Endothelial cell of umbilical vein (primary cell): ENCODE data around the gene MRTO4. TPM values are rescaled to one million over a fixed set of nuclear protein-coding genes. Genes with fewer than 3 reads are reported as not detected.

ENCODE experiments used
- BruUV-seq: library from RNA; stranded (reverse); fragments of 400-500 nt; replicated peaks from 2 replicates; lab custom pipeline; 2021; lab: Mats Ljungman, UMichigan
- CTCF ChIA-PET: fragments of 300-600, 350-600 bp; sonication (Branson Sonifier 250); formaldehyde crosslinking; loops from one replicate; lab custom pipeline; 2021; ENCODE audit warnings: antibody characterized with exemption, inconsistent platforms; lab: Charles Lee
- POLR2A ChIA-PET: fragments of 300-600, 350-600 bp; sonication (Branson Sonifier 250); formaldehyde crosslinking; loops from one replicate; lab custom pipeline; 2021; ENCODE audit warnings: antibody characterized with exemption, inconsistent platforms; lab: Charles Lee
- DNase-seq: peaks from one replicate; pipeline ENCODE4 v3.0.0-alpha.2; 2011; ENCODE audit warnings: low read depth, low spot score
- FAIRE-seq: peaks from 2 replicates; lab custom pipeline; 2011; peaks lifted over from hg19 to GRCh38; lab: Jason Lieb, UNC
- H2AFZ ChIP-seq: 2 replicates; pipeline ENCODE4 v1.6.0; 2012; ENCODE audit warnings: low read depth, low read length, control low read depth, inconsistent platforms
- H3K27ac ChIP-seq: 2 replicates; pipeline ENCODE4 v1.5.1; 2011; ENCODE audit warnings: low read depth, mild to moderate bottlenecking, control low read depth, low read length, moderate library complexity; ENCODE audit not compliant: insufficient read depth
- H3K27me3 ChIP-seq, 2 experiments: 2 replicates each; pipeline versions ENCODE4 v1.6.0 to v1.6.1; 2011; ENCODE audit warnings: low read length in 2 of 2, mixed read lengths in 1 of 2; ENCODE audit not compliant: control insufficient read depth in 2 of 2, insufficient read depth in 2 of 2
- H3K36me3 ChIP-seq, 2 experiments: 2 replicates in 1 of 2; 3 replicates in 1 of 2; pipeline ENCODE4 v1.5.1; 2011; ENCODE audit warnings: low read length in 2 of 2, mild to moderate bottlenecking in 1 of 2, moderate library complexity in 1 of 2; ENCODE audit not compliant: control insufficient read depth in 2 of 2, insufficient read depth in 2 of 2; ENCODE audit errors: extremely low read depth in 1 of 2
- H3K4me1 ChIP-seq: 3 replicates; pipeline ENCODE4 v1.5.1; 2011; ENCODE audit warnings: mild to moderate bottlenecking, low read length; ENCODE audit not compliant: control insufficient read depth, insufficient read depth; ENCODE audit errors: extremely low read depth
- H3K4me2 ChIP-seq: 2 replicates; pipeline ENCODE4 v1.6.1; 2011; ENCODE audit warnings: low read length, control low read depth, mixed read lengths; ENCODE audit not compliant: insufficient read depth
- H3K4me3 ChIP-seq, 3 experiments: fragments of 200-600 bp in 1 of 3; sonication (generic), shearing (Covaris generic) in 1 of 3; replicated peaks in 1 of 3; 2 replicates each; pipeline ENCODE4 v1.5.1; 2011 to 2016; ENCODE audit warnings: control low read depth in 3 of 3, low read length in 3 of 3, mild to moderate bottlenecking in 2 of 3, inconsistent platforms in 1 of 3, low read depth in 1 of 3, moderate library complexity in 1 of 3; ENCODE audit not compliant: insufficient read depth in 1 of 3
- H3K79me2 ChIP-seq: 2 replicates; pipeline ENCODE4 v1.6.0; 2012; ENCODE audit warnings: low read length, inconsistent platforms; ENCODE audit not compliant: control insufficient read depth, insufficient read depth
- H3K9ac ChIP-seq: replicated peaks from 2 replicates; pipeline ENCODE3; 2011; ENCODE audit warnings: low read length, control low read depth; ENCODE audit not compliant: insufficient read depth; ENCODE audit errors: extremely low read depth
- H3K9me1 ChIP-seq: replicated peaks from 3 replicates; pipeline ENCODE4 v1.6.0; 2011; ENCODE audit warnings: mild to moderate bottlenecking, low read length; ENCODE audit not compliant: control insufficient read depth, insufficient read depth; ENCODE audit errors: extremely low read depth
- H3K9me3 ChIP-seq: replicated peaks from 2 replicates; pipeline ENCODE4 v1.5.1; 2012; ENCODE audit warnings: low read length, inconsistent platforms; ENCODE audit not compliant: control insufficient read depth, insufficient read depth
- H4K20me1 ChIP-seq: replicated peaks from 2 replicates; pipeline ENCODE3; 2011; ENCODE audit warnings: mild to moderate bottlenecking, low read length; ENCODE audit not compliant: control insufficient read depth, insufficient read depth; ENCODE audit errors: extremely low read depth
- EZH2 ChIP-seq: IDR thresholded peaks from 2 replicates; pipeline ENCODE4 v1.6.1; 2012; ENCODE audit warnings: borderline replicate concordance, low read depth, mild to moderate bottlenecking, moderate library complexity, low read length, inconsistent platforms; ENCODE audit not compliant: severe bottlenecking
- FOS ChIP-seq: IDR thresholded peaks from 2 replicates; pipeline ENCODE4 v1.6.1; 2011; ENCODE audit warnings: mild to moderate bottlenecking, low read length, moderate library complexity, borderline replicate concordance; ENCODE audit not compliant: insufficient read depth
- GATA2 ChIP-seq: IDR thresholded peaks from 2 replicates; pipeline ENCODE4 v1.7.0; 2011; ENCODE audit warnings: low read depth, mild to moderate bottlenecking, moderate library complexity, mixed read lengths, low read length; ENCODE audit not compliant: insufficient read length, insufficient read depth
- JUN ChIP-seq: IDR thresholded peaks from 2 replicates; pipeline ENCODE4 v1.6.1; 2011; ENCODE audit warnings: borderline replicate concordance, low read depth; ENCODE audit not compliant: insufficient read length, insufficient read depth
- MYC ChIP-seq: IDR thresholded peaks from one replicate; pipeline ENCODE4 v1.6.1; 2011; ENCODE audit warnings: mild to moderate bottlenecking, low read depth, low read length
- POLR2A ChIP-seq: IDR thresholded peaks from 2 replicates; pipeline ENCODE4 v1.6.1; 2012; ENCODE audit warnings: low read depth, mild to moderate bottlenecking, control low read depth, low read length
- POLR2AphosphoS5 ChIP-seq: IDR thresholded peaks from 2 replicates; pipeline ENCODE4 v1.6.1; 2012; ENCODE audit warnings: low read depth, mild to moderate bottlenecking, control low read depth, low read length, moderate library complexity; ENCODE audit not compliant: insufficient read depth
- dilution Hi-C: fragments of 300-500 bp; cut with MboI; formaldehyde crosslinking; loops from one replicate; pipeline ENCODE4 v1.15.0; 2019; ENCODE audit warnings: low sequenced_read_pairs; ENCODE audit not compliant: extremely low pct_ligation_motif_present
- intact Hi-C: fragments of 100-400 bp; cut with micrococcal nuclease; formaldehyde crosslinking; loops from one replicate; pipeline ENCODE4 v1.10.0; 2022
- polyA plus RNA-seq, 4 experiments: library from polyadenylated mRNA; depleted of rRNA in 3 of 4; stranded (reverse) in 3 of 4; unstranded in 1 of 4; fragments of >200 nt; gene quantifications; 2 replicates each; pipeline versions ENCODE4 v1.2.1 to v1.2.3, GENCODE V29; 2011 to 2012; ENCODE audit warnings: missing spikeins in 1 of 4
- total RNA-seq: library from RNA; stranded (reverse); gene quantifications from 2 replicates; pipeline ENCODE4 v1.2.3, GENCODE V29; 2021
- TF ChIP-seq, protein P1 (sequence below), 2 donors: IDR thresholded peaks; 1 replicate in 1 of 2; 2 replicates in 1 of 2; pipeline ENCODE4 v1.5.1; 2011; ENCODE audit warnings: low read length in 2 of 2, mild to moderate bottlenecking in 2 of 2, moderate library complexity in 2 of 2, control low read depth in 1 of 2, inconsistent platforms in 1 of 2, low read depth in 1 of 2; ENCODE audit not compliant: insufficient read depth in 1 of 2; ENCODE audit errors: extremely low read depth in 1 of 2
- TF ChIP-seq, protein P2 (sequence below): IDR thresholded peaks from 2 replicates; pipeline ENCODE4 v1.6.1; 2011; ENCODE audit not compliant: insufficient read depth, insufficient read length

Gene MRTO4
- total and polyA plus RNA-seq, 2 donors (not counting 3 experiments of a cell fraction or from before 2014, with no cell fraction given), result 33.6 to 49.4 TPM

DNA sequence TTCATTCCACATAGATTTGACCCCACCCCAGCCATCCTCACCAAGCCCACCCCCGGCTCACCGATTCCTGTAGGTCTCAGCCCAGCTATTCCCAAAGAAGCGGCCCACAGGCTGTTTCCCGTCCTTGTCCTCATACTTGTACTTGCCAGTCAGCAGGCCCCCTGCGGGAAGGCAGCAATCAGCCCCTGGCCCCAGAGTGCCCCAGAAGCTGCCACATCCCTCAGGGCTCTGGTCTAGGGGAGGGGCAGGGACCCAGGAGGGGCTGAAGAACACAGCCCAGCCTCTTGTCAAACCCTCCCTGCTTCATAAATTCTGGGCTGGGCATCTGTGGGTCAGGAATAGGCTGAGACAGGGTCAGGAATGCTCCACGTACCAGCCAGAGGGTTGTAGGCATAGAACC is 55.3 kb downstream of the MRTO4 start:
- Histone ChIP-seq H3K36me3 (peaks cover 8 to 20% of the 10 kb centered on the region in 2 experiments), H3K79me2 (peaks cover 7% of the 10 kb centered on the region), H3K9ac (no peak overlapping the region), H3K27me3 (no peaks in the 10 kb centered on the region), H3K4me3 (no peak overlapping the region), H3K4me2 (no peak overlapping the region), H2AFZ (no peak overlapping the region), H3K4me1 (peaks cover 5% of the 10 kb centered on the region), H3K9me1 (no peaks in the 10 kb centered on the region), H3K27ac (no peak overlapping the region), H4K20me1 (no peaks in the 10 kb centered on the region), H3K9me3 (no peaks in the 10 kb centered on the region)
- ChIA-PET POLR2A (interaction anchor here (0.7 kb wide), 1 partner anchor 41 kb away, joined by 3 read pairs; no protein-coding TSS in a partner anchor), CTCF (no interaction called here)
- DNase-seq (no peak), FAIRE-seq (no peak)
- no TSS peak for BruUV-seq
- intact Hi-C loops (no loop called here), dilution Hi-C loops (no loop called here)
- no peak for TF ChIP-seq GATA2
- no peak for TF ChIP-seq EZH2
- TF ChIP-seq, protein P1, sequence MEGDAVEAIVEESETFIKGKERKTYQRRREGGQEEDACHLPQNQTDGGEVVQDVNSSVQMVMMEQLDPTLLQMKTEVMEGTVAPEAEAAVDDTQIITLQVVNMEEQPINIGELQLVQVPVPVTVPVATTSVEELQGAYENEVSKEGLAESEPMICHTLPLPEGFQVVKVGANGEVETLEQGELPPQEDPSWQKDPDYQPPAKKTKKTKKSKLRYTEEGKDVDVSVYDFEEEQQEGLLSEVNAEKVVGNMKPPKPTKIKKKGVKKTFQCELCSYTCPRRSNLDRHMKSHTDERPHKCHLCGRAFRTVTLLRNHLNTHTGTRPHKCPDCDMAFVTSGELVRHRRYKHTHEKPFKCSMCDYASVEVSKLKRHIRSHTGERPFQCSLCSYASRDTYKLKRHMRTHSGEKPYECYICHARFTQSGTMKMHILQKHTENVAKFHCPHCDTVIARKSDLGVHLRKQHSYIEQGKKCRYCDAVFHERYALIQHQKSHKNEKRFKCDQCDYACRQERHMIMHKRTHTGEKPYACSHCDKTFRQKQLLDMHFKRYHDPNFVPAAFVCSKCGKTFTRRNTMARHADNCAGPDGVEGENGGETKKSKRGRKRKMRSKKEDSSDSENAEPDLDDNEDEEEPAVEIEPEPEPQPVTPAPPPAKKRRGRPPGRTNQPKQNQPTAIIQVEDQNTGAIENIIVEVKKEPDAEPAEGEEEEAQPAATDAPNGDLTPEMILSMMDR (IDR thresholded peaks at IDR 0.05; ENCODE audit: extremely low read depth in 1 of 2, insufficient read depth in 1 of 2, low read depth in 1 of 2, low read length in 2 of 2), result no peak
- TF ChIP-seq FOS, result no peak
- TF ChIP-seq POLR2AphosphoS5, result no peak
- TF ChIP-seq, protein P2, sequence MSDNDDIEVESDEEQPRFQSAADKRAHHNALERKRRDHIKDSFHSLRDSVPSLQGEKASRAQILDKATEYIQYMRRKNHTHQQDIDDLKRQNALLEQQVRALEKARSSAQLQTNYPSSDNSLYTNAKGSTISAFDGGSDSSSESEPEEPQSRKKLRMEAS, result no peak
- TF ChIP-seq MYC, result no peak
- no peak for TF ChIP-seq JUN
- TF ChIP-seq POLR2A, result no peak
